Body of pancreas (tissue), 4 donors: ENCODE results near the gene SCN3B. TPM values are rescaled to one million over a fixed set of nuclear protein-coding genes. Genes with fewer than 3 reads are reported as not detected.

Experiments used
- ATAC-seq: fragments of 150-250 bp; one replicate; pipeline ENCODE4 v1.9.1; 2016
- DNase-seq, 4 donors: peaks; one replicate each; pipeline ENCODE4 v3.0.0-alpha.2; 2019
- H3K27ac ChIP-seq, 4 donors: fragments of 200-600 bp; sonication (generic); 1 replicate in 3 of 4; 2 replicates in 1 of 4; pipeline versions ENCODE4 v1.5.1 to v1.6.1; 2016 to 2019; ENCODE audit warnings: mild to moderate bottlenecking in 1 of 4, mixed read lengths in 1 of 4, moderate library complexity in 1 of 4
- H3K27me3 ChIP-seq, 2 donors: fragments of 200-600 bp; sonication (generic); one replicate each; pipeline ENCODE4 v1.6.0; 2016; ENCODE audit warnings: mild to moderate bottlenecking in 1 of 2
- H3K36me3 ChIP-seq, 2 donors: fragments of 200-600 bp; sonication (generic); replicated peaks in 1 of 2; 2 replicates each; pipeline ENCODE4 v1.5.1; 2016; ENCODE audit warnings: low read depth in 2 of 2; ENCODE audit not compliant: insufficient read depth in 1 of 2
- H3K4me1 ChIP-seq: fragments of 200-600 bp; sonication (generic); one replicate; pipeline ENCODE4 v1.6.0; 2016
- H3K4me3 ChIP-seq, 2 donors: fragments of 200-600 bp; sonication (generic); 1 replicate in 1 of 2; 2 replicates in 1 of 2; pipeline ENCODE4 v1.5.1; 2016 to 2019
- H3K9me3 ChIP-seq, 3 donors: fragments of 200-600 bp; sonication (generic); 1 replicate in 2 of 3; 2 replicates in 1 of 3; pipeline ENCODE4 v1.5.1; 2016
- POLR2A ChIP-seq, 3 donors: fragments of 450-650 bp; IDR thresholded peaks; one replicate each; pipeline ENCODE4 v1.6.1; 2016; ENCODE audit warnings: antibody characterized with exemption in 3 of 3, mild to moderate bottlenecking in 2 of 3
- WGBS, 2 donors: methylation state at CpG; one replicate each; pipeline ENCODE4 v1.1.5; 2017; 5-methylcytosine and 5-hydroxymethylcytosine counted together
- intact Hi-C: fragments of 100-400 bp; cut with DNase I; formaldehyde crosslinking; loops from one replicate; pipeline ENCODE4 v1.15.1; 2023
- total RNA-seq, 2 donors: library from RNA; depleted of rRNA; stranded (reverse); fragments of >200 nt; gene quantifications; one replicate each; pipeline ENCODE4 v1.1.0, GENCODE V29; 2016
- TF ChIP-seq, protein P1 (sequence below), 7 experiments: fragments of 450-650 bp in 4 of 7; fragments of 200-600 bp in 3 of 7; sonication (generic) in 3 of 7; IDR thresholded peaks; one replicate each; pipeline ENCODE4 v1.5.1; 2016 to 2019; ENCODE audit warnings: antibody characterized with exemption in 7 of 7

Gene SCN3B
- total RNA-seq, 2 donors from 2014 or later: 0.78 to 1.6 TPM

- H3K36me3 ChIP-seq: no peaks in the 10 kb centered on the region
- DNase-seq: no peak
- TF ChIP-seq, protein P1, sequence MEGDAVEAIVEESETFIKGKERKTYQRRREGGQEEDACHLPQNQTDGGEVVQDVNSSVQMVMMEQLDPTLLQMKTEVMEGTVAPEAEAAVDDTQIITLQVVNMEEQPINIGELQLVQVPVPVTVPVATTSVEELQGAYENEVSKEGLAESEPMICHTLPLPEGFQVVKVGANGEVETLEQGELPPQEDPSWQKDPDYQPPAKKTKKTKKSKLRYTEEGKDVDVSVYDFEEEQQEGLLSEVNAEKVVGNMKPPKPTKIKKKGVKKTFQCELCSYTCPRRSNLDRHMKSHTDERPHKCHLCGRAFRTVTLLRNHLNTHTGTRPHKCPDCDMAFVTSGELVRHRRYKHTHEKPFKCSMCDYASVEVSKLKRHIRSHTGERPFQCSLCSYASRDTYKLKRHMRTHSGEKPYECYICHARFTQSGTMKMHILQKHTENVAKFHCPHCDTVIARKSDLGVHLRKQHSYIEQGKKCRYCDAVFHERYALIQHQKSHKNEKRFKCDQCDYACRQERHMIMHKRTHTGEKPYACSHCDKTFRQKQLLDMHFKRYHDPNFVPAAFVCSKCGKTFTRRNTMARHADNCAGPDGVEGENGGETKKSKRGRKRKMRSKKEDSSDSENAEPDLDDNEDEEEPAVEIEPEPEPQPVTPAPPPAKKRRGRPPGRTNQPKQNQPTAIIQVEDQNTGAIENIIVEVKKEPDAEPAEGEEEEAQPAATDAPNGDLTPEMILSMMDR (IDR thresholded peaks at IDR 0.05): no peak
- no peak for TF ChIP-seq POLR2A (IDR thresholded peaks at IDR 0.05)
- H3K4me3 ChIP-seq: no peak overlapping the region
- H3K4me1 ChIP-seq: no peaks in the 10 kb centered on the region
- H3K27ac ChIP-seq: no peak overlapping the region
- 85 to 86% methylated on average over 2 of the region's 2 CpGs for WGBS, 2 donors
- no peak for ATAC-seq
- no peaks in the 10 kb centered on the region for H3K27me3 ChIP-seq
- intact Hi-C loops: no loop called here
- H3K9me3 ChIP-seq: no peaks in the 10 kb centered on the region
Observed at GRCh38 chr11:123678246-123678645, 23.8 kb upstream of the SCN3B start.

DNA sequence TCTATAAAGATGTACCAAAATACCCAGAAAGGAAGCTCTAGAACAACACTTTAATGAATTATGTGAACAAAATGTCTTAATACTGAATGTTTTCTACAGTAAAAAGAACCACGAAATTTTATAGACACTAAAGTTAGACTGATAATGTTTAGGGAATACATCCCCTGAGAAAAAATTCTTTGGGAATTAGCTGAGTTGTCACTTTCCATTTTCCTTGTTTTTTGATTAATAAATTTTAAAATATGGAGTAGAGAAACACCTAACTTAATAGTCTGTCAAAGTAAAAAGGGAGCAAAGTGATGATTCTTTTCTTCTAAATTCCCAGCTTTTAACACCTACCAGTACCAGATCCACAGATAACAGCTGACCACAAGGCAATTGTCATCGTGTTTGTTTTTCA lies 23.1 kb upstream of the SCN3B start:
- TF ChIP-seq POLR2A (IDR thresholded peaks at IDR 0.05): no peak
- TF ChIP-seq, protein P1 (IDR thresholded peaks at IDR 0.05): no peak
- H3K36me3 ChIP-seq: no peaks in the 10 kb centered on the region
- WGBS, 2 donors: 43 to 48% methylated on average over 2 of the region's 2 CpGs
- no peaks in the 10 kb centered on the region for H3K4me1 ChIP-seq
- ATAC-seq (no peak), DNase-seq (no peak)
- H3K4me3 ChIP-seq: no peak overlapping the region
- H3K27me3 ChIP-seq: no peaks in the 10 kb centered on the region
- H3K27ac ChIP-seq: no peak overlapping the region
- H3K9me3 ChIP-seq: no peaks in the 10 kb centered on the region
- intact Hi-C loops: no loop called here

DNA sequence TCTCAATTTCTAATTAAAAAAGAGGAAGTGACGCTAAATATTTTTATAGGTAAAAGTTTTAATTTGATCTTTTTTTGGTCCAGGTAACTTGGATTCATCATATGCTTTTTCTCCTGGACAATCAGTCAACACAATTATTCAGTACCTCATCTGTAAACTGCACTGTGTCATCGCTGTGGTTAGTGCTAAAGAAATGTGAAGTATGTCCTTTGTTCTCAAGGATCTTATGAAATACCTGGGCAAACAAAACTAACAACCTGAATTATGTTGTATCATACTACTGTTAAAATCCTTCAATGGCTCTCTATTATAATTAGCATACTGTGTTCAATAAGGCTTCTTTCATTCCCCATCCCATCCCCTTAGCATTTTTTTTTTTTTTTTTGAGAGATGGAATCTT lies 19.9 kb upstream of the SCN3B start:
- H3K9me3 ChIP-seq: no peaks in the 10 kb centered on the region
- ATAC-seq (no peak), DNase-seq (no peak)
- intact Hi-C loops: no loop called here
- H3K4me3 ChIP-seq: no peak overlapping the region
- H3K27ac ChIP-seq: no peak overlapping the region
- no peaks in the 10 kb centered on the region for H3K27me3 ChIP-seq
- no peaks in the 10 kb centered on the region for H3K4me1 ChIP-seq
- 58 to 88% methylated on average over 2 of the region's 2 CpGs for WGBS, 2 donors
- no peaks in the 10 kb centered on the region for H3K36me3 ChIP-seq
- TF ChIP-seq POLR2A (IDR thresholded peaks at IDR 0.05): no peak
- TF ChIP-seq, protein P1 (IDR thresholded peaks at IDR 0.05): no peak

DNA sequence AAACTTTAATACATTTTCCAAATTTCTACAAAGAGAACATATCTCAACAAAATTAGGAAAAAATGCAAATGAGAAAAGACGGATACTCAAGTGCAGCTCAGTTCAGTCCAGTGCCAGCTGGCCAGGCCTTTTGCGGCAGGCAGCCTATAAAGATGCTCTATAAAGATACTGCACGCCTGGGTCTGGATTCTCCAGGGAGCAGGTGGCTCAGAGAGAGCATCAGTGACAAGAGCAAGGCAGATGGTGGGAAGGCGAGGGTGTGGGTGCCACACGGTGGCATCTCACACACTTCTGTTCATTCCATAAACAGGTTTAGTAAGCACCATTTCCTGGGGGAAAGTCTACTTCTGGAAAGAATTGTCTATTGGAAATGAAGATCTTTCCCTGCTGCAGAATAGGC lies 18.1 kb upstream of the SCN3B start:
- DNase-seq (no peak), ATAC-seq (no peak)
- Histone ChIP-seq H3K27ac (no peak overlapping the region), H3K9me3 (no peaks in the 10 kb centered on the region), H3K4me1 (no peaks in the 10 kb centered on the region), H3K4me3 (no peak overlapping the region), H3K27me3 (no peaks in the 10 kb centered on the region), H3K36me3 (no peaks in the 10 kb centered on the region)
- WGBS, 2 donors: 81 to 87% methylated on average over 5 of the region's 5 CpGs
- no peak for TF ChIP-seq POLR2A (IDR thresholded peaks at IDR 0.05)
- TF ChIP-seq, protein P1 (IDR thresholded peaks at IDR 0.05): no peak
- intact Hi-C loops: no loop called here

DNA sequence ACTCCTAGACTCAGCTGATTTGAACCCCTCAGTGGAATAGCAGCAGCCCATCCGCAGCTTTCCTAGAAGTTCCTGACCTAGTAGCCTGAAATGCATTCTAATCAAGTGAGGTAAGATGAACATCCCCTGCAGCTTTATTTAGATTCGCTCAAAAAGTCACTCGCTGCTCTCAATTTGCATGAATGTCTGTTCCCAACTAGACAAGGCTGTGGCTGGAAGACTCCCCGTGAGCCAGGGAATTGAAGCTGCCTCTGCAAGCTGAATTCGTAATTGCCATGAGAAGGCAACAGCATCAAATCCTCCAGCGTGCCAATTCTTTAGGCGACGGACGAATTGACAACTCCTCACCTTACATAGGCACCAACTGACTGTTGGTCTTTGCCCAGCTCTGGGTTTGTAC lies 17.1 kb upstream of the SCN3B start:
- DNase-seq (no peak), ATAC-seq (no peak)
- no peak for TF ChIP-seq POLR2A (IDR thresholded peaks at IDR 0.05)
- intact Hi-C loops: no loop called here
- no peaks in the 10 kb centered on the region for H3K4me1 ChIP-seq
- WGBS, 2 donors: 69 to 75% methylated on average over 9 of the region's 9 CpGs
- no peak overlapping the region for H3K27ac ChIP-seq
- no peaks in the 10 kb centered on the region for H3K36me3 ChIP-seq
- no peaks in the 10 kb centered on the region for H3K27me3 ChIP-seq
- no peak overlapping the region for H3K4me3 ChIP-seq
- H3K9me3 ChIP-seq: no peaks in the 10 kb centered on the region
